H1 (cell line): ENCODE results near the gene IDI2. TPM values are rescaled to one million over a fixed set of nuclear protein-coding genes. Genes with fewer than 3 reads are reported as not detected.
"Not testable (repeated sequence)": the region's sequence is repeated elsewhere in the genome, so short reads cannot be mapped to it uniquely, and the experiment has no call there.

Experiments used
- CTCF ChIA-PET: fragments of 300-600 bp; sonication (Branson Sonifier 250); formaldehyde crosslinking; loops from one replicate; lab custom pipeline; 2021; ENCODE audit not compliant: partially characterized antibody; lab: Charles Lee
- POLR2A ChIA-PET: fragments of 300-600 bp; sonication (Branson Sonifier 250); formaldehyde crosslinking; loops from one replicate; lab custom pipeline; 2021; ENCODE audit warnings: inconsistent platforms; ENCODE audit not compliant: partially characterized antibody; lab: Charles Lee
- DNase-seq, 2 experiments: peaks; one replicate each; pipeline versions ENCODE4 v3.0.0 to v3.0.0-alpha.2; 2010 to 2022; ENCODE audit warnings: low spot score in 2 of 2, low read depth in 1 of 2, mixed read lengths in 1 of 2
- FAIRE-seq: peaks from 2 replicates; lab custom pipeline; 2011; peaks lifted over from hg19 to GRCh38; lab: Jason Lieb, UNC
- H2AFZ ChIP-seq: 2 replicates; pipeline ENCODE4 v1.8.1; 2012; ENCODE audit warnings: low read length, inconsistent platforms
- H2AK5ac ChIP-seq: 2 replicates; pipeline ENCODE4 v1.6.1; 2013; ENCODE audit warnings: low read depth, low read length
- H2BK120ac ChIP-seq: replicated peaks from 2 replicates; pipeline ENCODE3; 2013; ENCODE audit warnings: low read depth, low read length, inconsistent platforms
- H2BK12ac ChIP-seq: 2 replicates; pipeline ENCODE4 v1.6.1; 2013; ENCODE audit warnings: low read depth, low read length
- H2BK15ac ChIP-seq: 2 replicates; pipeline ENCODE4 v1.6.1; 2013; ENCODE audit warnings: low read length
- H2BK20ac ChIP-seq: 2 replicates; pipeline ENCODE4 v1.6.1; 2013; ENCODE audit warnings: low read length
- H2BK5ac ChIP-seq: 2 replicates; pipeline ENCODE4 v1.6.1; 2013; ENCODE audit warnings: low read depth, low read length
- H3K14ac ChIP-seq: 2 replicates; pipeline ENCODE4 v1.6.1; 2013; ENCODE audit warnings: inconsistent platforms; ENCODE audit not compliant: insufficient read length
- H3K18ac ChIP-seq: 2 replicates; pipeline ENCODE4 v1.6.1; 2013; ENCODE audit warnings: low read length; ENCODE audit errors: extremely low read depth
- H3K23ac ChIP-seq: 2 replicates; pipeline ENCODE4 v1.6.1; 2013; ENCODE audit warnings: inconsistent platforms; ENCODE audit not compliant: insufficient read length
- H3K23me2 ChIP-seq: 2 replicates; pipeline ENCODE4 v1.6.1; 2013; ENCODE audit warnings: low read depth, low read length
- H3K27ac ChIP-seq: 2 replicates; pipeline ENCODE4 v1.6.1; 2011; ENCODE audit warnings: low read depth, low read length, inconsistent platforms
- H3K27me3 ChIP-seq, 4 experiments: replicated peaks in 1 of 4; 1 replicate in 1 of 4; 2 replicates in 3 of 4; pipeline versions ENCODE4 v1.6.1 to v1.8.1; 2011 to 2013; ENCODE audit warnings: low read length in 3 of 4, mild to moderate bottlenecking in 3 of 4, inconsistent platforms in 2 of 4, mixed read lengths in 2 of 4, moderate library complexity in 1 of 4; ENCODE audit not compliant: control insufficient read depth in 3 of 4, insufficient read depth in 3 of 4; ENCODE audit errors: extremely low read depth in 1 of 4
- H3K36me3 ChIP-seq, 4 experiments: 2 replicates each; pipeline versions ENCODE4 v1.6.1 to v1.8.1; 2011 to 2013; ENCODE audit warnings: mild to moderate bottlenecking in 4 of 4, low read length in 3 of 4, moderate library complexity in 2 of 4, control low read depth in 1 of 4, inconsistent platforms in 1 of 4; ENCODE audit not compliant: insufficient read depth in 4 of 4, control insufficient read depth in 2 of 4
- H3K4ac ChIP-seq: replicated peaks from 2 replicates; pipeline ENCODE3; 2013; ENCODE audit warnings: low read length, low read depth, mixed read lengths, inconsistent platforms; ENCODE audit not compliant: insufficient read length
- H3K4me1 ChIP-seq, 4 experiments: replicated peaks in 1 of 4; 1 replicate in 1 of 4; 2 replicates in 3 of 4; pipeline versions ENCODE4 v1.6.1 to v1.8.1; 2011 to 2013; ENCODE audit warnings: low read length in 3 of 4, inconsistent platforms in 2 of 4, mixed read lengths in 1 of 4; ENCODE audit not compliant: insufficient read depth in 4 of 4, control insufficient read depth in 3 of 4
- H3K4me2 ChIP-seq, 2 experiments: 2 replicates each; pipeline versions ENCODE4 v1.6.1 to v1.8.1; 2011 to 2013; ENCODE audit warnings: low read depth in 2 of 2, low read length in 2 of 2, control low read depth in 1 of 2, inconsistent platforms in 1 of 2, mild to moderate bottlenecking in 1 of 2; ENCODE audit not compliant: insufficient read depth in 1 of 2
- H3K4me3 ChIP-seq, 4 experiments: fragments of 200-600, 300-600 bp in 1 of 4; sonication (generic), shearing (Covaris generic), sonication (Bioruptor Twin) in 1 of 4; 2 replicates each; pipeline versions ENCODE4 v1.5.1 to v1.8.1; 2011 to 2016; ENCODE audit warnings: low read length in 4 of 4, low read depth in 3 of 4, control low read depth in 2 of 4, inconsistent platforms in 2 of 4, mild to moderate bottlenecking in 2 of 4, mixed read lengths in 1 of 4, moderate library complexity in 1 of 4; ENCODE audit not compliant: insufficient read depth in 2 of 4; ENCODE audit errors: extremely low read depth in 1 of 4
- H3K56ac ChIP-seq: replicated peaks from 2 replicates; pipeline ENCODE3; 2013; ENCODE audit warnings: low read depth, mild to moderate bottlenecking, mixed read lengths, low read length, inconsistent platforms; ENCODE audit not compliant: insufficient read length
- H3K79me1 ChIP-seq: 2 replicates; pipeline ENCODE4 v1.6.1; 2013; ENCODE audit warnings: low read depth, low read length, control low read depth
- H3K79me2 ChIP-seq, 2 experiments: 2 replicates each; pipeline versions ENCODE4 v1.6.1 to v1.8.1; 2012 to 2013; ENCODE audit warnings: low read length in 2 of 2, mild to moderate bottlenecking in 2 of 2, inconsistent platforms in 1 of 2; ENCODE audit not compliant: insufficient read depth in 2 of 2, control insufficient read depth in 1 of 2
- H3K9ac ChIP-seq, 4 experiments: replicated peaks in 1 of 4; 1 replicate in 1 of 4; 2 replicates in 3 of 4; pipeline versions ENCODE4 v1.6.1 to v1.8.1; 2011 to 2013; ENCODE audit warnings: low read depth in 3 of 4, low read length in 3 of 4, control low read depth in 2 of 4, mild to moderate bottlenecking in 2 of 4, moderate library complexity in 2 of 4, inconsistent platforms in 1 of 4; ENCODE audit errors: extremely low read depth in 1 of 4
- H3K9me3 ChIP-seq, 2 experiments: 2 replicates each; pipeline versions ENCODE4 v1.6.1 to v1.8.1; 2012 to 2013; ENCODE audit warnings: mild to moderate bottlenecking in 2 of 2, moderate library complexity in 2 of 2, control low read depth in 1 of 2, inconsistent platforms in 1 of 2, low read depth in 1 of 2, low read length in 1 of 2, mixed read lengths in 1 of 2; ENCODE audit not compliant: insufficient read depth in 2 of 2
- H4K20me1 ChIP-seq, 2 experiments: replicated peaks in 1 of 2; 2 replicates each; pipeline versions ENCODE3 to v1.8.1; 2011 to 2013; ENCODE audit warnings: inconsistent platforms in 2 of 2, low read length in 2 of 2, mild to moderate bottlenecking in 1 of 2; ENCODE audit not compliant: insufficient read depth in 2 of 2, control insufficient read depth in 1 of 2
- H4K5ac ChIP-seq: 2 replicates; pipeline ENCODE4 v1.6.1; 2013; ENCODE audit warnings: low read length, low read depth, mixed read lengths, inconsistent platforms; ENCODE audit not compliant: insufficient read length
- H4K8ac ChIP-seq: 2 replicates; pipeline ENCODE4 v1.8.0; 2013; ENCODE audit warnings: mild to moderate bottlenecking, moderate library complexity, low read length, inconsistent platforms; ENCODE audit not compliant: insufficient read depth; ENCODE audit errors: extremely low read depth
- H4K91ac ChIP-seq: replicated peaks from 2 replicates; pipeline ENCODE3; 2013; ENCODE audit warnings: low read length, mixed read lengths, inconsistent platforms; ENCODE audit not compliant: insufficient read length
- WGBS, 2 experiments: shearing (Covaris generic) in 1 of 2; methylation state at CpG; one replicate each; pipeline versions ENCODE4 v1.1.6 to v1.1.7; 2013 to 2015; ENCODE audit warnings: low lambda C conversion rate in 2 of 2, mixed read lengths in 2 of 2, inconsistent platforms in 1 of 2, low coverage in 1 of 2, missing lambda C conversion rate in 1 of 2; ENCODE audit not compliant: insufficient replicate concordance in 2 of 2, insufficient coverage in 1 of 2, insufficient read length in 1 of 2; ENCODE audit errors: extremely low coverage in 1 of 2, missing lambda C conversion rate in 1 of 2; 5-methylcytosine and 5-hydroxymethylcytosine counted together
- polyA plus RNA-seq, 7 experiments: library from polyadenylated mRNA; depleted of rRNA in 3 of 7; stranded (reverse) in 5 of 7; unstranded in 2 of 7; fragments of >200 nt in 5 of 7; fragments of 200-250 nt in 2 of 7; gene quantifications; 1 replicate in 5 of 7; 2 replicates in 1 of 7; 4 replicates in 1 of 7; pipeline versions ENCODE4 v1.2.1 to v1.2.3, GENCODE V29; 2011 to 2013; ENCODE audit warnings: missing spikeins in 2 of 7, mixed read lengths in 2 of 7
- total RNA-seq: library from RNA; stranded (reverse); fragmentation: NEBNext Ultra II Directional; extraction: Animal tissue kit (Norgen Biotek cat#: 25700); gene quantifications from 2 replicates; pipeline ENCODE4 v1.2.1, GENCODE V29; 2021

Gene IDI2
- total and polyA plus RNA-seq, 2 of the 8 experiments (the other 6 are each of a cell fraction or from before 2014, with no cell fraction given) = not detected

DNA sequence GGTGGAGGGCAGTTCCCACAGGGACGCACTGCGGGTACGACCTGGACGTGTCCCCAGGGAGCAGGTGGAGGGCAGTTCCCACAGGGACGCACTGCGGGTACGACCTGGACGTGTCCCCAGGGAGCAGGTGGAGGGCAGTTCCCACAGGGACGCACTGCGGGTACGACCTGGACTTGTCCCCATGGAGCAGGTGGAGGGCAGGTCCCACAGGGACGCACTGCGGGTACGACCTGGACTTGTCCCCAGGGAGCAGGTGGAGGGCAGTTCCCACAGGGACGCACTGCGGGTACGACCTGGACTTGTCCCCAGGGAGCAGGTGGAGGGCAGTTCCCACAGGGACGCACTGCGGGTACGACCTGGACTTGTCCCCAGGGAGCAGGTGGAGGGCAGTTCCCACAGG, 13.1 kb upstream of the IDI2 start:
- H3K79me2 ChIP-seq, H3K79me1 ChIP-seq: not testable (repeated sequence)
- 91% methylated on average over 6 of the region's 20 CpGs; no CpG with 5 or more reads in 1 of the 2 experiments for WGBS, 2 experiments

More for the DNA sequence above, 13.1 kb upstream of the IDI2 start:
- H4K8ac ChIP-seq, H2AK5ac ChIP-seq, H3K23ac ChIP-seq, H3K56ac ChIP-seq, CTCF ChIA-PET, H2BK5ac ChIP-seq, H3K4me3 ChIP-seq, H3K14ac ChIP-seq, H4K91ac ChIP-seq, H3K27me3 ChIP-seq, H3K18ac ChIP-seq, H3K9me3 ChIP-seq, H2BK15ac ChIP-seq, FAIRE-seq, H3K23me2 ChIP-seq, H2AFZ ChIP-seq, H2BK12ac ChIP-seq, DNase-seq, H3K9ac ChIP-seq, H3K4me1 ChIP-seq, H2BK20ac ChIP-seq, H3K27ac ChIP-seq, H3K4me2 ChIP-seq, H4K5ac ChIP-seq, H3K4ac ChIP-seq, H2BK120ac ChIP-seq: not testable (repeated sequence)
- peaks cover 4 to 14% of the 10 kb centered on the region in 2 experiments for H4K20me1 ChIP-seq
- POLR2A ChIA-PET = interaction anchor here (2.0 kb wide), 1 partner anchor 17 kb away, joined by 7 read pairs; the partner anchor contains the start of gene WDR37
- H3K36me3 ChIP-seq = peaks cover 3 to 44% (median 29%) of the 10 kb centered on the region in 4 experiments; a peak in 7 of 8 replicates
